Activated B cell treated with CpG ODN at 0.5 μM for 24 hours (primary cell): Measurements from ENCODE around the gene LRRC49. TPM values are rescaled to one million over a fixed set of nuclear protein-coding genes. Genes with fewer than 3 reads are reported as not detected.

Source experiments
- ATAC-seq: fragments of 200-7000 bp; cut with Tn5 transposase; one replicate; pipeline ENCODE4 v1.10.0; 2021; ENCODE audit warnings: low read depth, mild to moderate bottlenecking, moderate library complexity
- CTCF ChIA-PET: fragments of 350-600 bp; sonication (Branson Sonifier 250); formaldehyde crosslinking; loops from one replicate; lab custom pipeline; 2021; ENCODE audit warnings: antibody characterized with exemption; lab: Charles Lee
- POLR2A ChIA-PET: fragments of 350-600 bp; sonication (Branson Sonifier 250); formaldehyde crosslinking; loops from one replicate; lab custom pipeline; 2021; ENCODE audit warnings: antibody characterized with exemption; lab: Charles Lee
- DNase-seq: peaks from one replicate; pipeline ENCODE4 v3.0.0; 2022
- H3K27ac Mint-ChIP-seq: one replicate; pipeline ENCODE4 v1.8.0; 2020; ENCODE audit warnings: mixed read lengths
- H3K27me3 Mint-ChIP-seq: one replicate; pipeline ENCODE4 v1.8.0; 2021; ENCODE audit warnings: mixed read lengths
- H3K36me3 Mint-ChIP-seq: one replicate; pipeline ENCODE4 v1.8.0; 2021; ENCODE audit warnings: low read depth, mixed read lengths
- H3K4me1 Mint-ChIP-seq: one replicate; pipeline ENCODE4 v1.8.0; 2021; ENCODE audit warnings: mixed read lengths
- H3K4me3 Mint-ChIP-seq: one replicate; pipeline ENCODE4 v1.8.0; 2020; ENCODE audit warnings: mild to moderate bottlenecking, mixed read lengths
- H3K9me3 Mint-ChIP-seq: one replicate; pipeline ENCODE4 v1.8.0; 2020; ENCODE audit warnings: mixed read lengths
- intact Hi-C: fragments of 100-400 bp; cut with micrococcal nuclease; formaldehyde crosslinking; loops from one replicate; pipeline ENCODE4 v1.15.1; 2024
- total RNA-seq: library from RNA; stranded (reverse); gene quantifications from 2 replicates; pipeline ENCODE4 v1.2.3, GENCODE V29; 2022
- TF ChIP-seq, protein P1 (sequence below): fragments of 200-600 bp; IDR thresholded peaks from one replicate; pipeline ENCODE4 v1.8.0; 2022; ENCODE audit warnings: antibody characterized with exemption, mild to moderate bottlenecking

The LRRC49 gene
- total RNA-seq, 1 donor from 2014 or later = 0.84 TPM

DNA sequence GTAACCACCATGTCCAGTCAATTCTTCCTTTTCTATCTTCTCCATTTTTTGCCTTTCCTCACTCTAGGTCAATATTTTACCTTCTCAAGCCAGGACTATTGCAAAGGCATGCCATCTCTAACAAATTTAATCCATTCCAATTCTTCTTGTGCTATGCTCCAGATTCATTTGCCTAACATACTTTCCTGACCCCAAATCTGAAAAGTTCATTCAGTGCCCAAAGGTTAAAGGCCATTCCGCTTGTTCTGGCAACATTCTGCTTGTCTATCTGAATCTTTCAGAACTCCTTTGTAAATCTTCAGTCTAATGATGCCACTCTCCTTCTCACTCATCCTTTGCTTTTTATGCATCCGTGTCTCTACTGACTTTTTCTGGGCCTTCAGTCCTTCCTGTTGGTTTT, 15.9 kb upstream of the LRRC49 start:
- no peak overlapping the region for H3K27ac Mint-ChIP-seq
- POLR2A ChIA-PET = no interaction called here
- H3K4me1 Mint-ChIP-seq = no peaks in the 10 kb centered on the region
- TF ChIP-seq, protein P1, sequence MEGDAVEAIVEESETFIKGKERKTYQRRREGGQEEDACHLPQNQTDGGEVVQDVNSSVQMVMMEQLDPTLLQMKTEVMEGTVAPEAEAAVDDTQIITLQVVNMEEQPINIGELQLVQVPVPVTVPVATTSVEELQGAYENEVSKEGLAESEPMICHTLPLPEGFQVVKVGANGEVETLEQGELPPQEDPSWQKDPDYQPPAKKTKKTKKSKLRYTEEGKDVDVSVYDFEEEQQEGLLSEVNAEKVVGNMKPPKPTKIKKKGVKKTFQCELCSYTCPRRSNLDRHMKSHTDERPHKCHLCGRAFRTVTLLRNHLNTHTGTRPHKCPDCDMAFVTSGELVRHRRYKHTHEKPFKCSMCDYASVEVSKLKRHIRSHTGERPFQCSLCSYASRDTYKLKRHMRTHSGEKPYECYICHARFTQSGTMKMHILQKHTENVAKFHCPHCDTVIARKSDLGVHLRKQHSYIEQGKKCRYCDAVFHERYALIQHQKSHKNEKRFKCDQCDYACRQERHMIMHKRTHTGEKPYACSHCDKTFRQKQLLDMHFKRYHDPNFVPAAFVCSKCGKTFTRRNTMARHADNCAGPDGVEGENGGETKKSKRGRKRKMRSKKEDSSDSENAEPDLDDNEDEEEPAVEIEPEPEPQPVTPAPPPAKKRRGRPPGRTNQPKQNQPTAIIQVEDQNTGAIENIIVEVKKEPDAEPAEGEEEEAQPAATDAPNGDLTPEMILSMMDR = no peak
- H3K36me3 Mint-ChIP-seq = no peaks in the 10 kb centered on the region
- intact Hi-C loops = no loop called here
- H3K4me3 Mint-ChIP-seq = no peak overlapping the region
- DNase-seq = no peak
- H3K9me3 Mint-ChIP-seq = no peaks in the 10 kb centered on the region
- H3K27me3 Mint-ChIP-seq = peaks cover 15% of the 10 kb centered on the region
- ATAC-seq = no peak
- CTCF ChIA-PET = no interaction called here

DNA sequence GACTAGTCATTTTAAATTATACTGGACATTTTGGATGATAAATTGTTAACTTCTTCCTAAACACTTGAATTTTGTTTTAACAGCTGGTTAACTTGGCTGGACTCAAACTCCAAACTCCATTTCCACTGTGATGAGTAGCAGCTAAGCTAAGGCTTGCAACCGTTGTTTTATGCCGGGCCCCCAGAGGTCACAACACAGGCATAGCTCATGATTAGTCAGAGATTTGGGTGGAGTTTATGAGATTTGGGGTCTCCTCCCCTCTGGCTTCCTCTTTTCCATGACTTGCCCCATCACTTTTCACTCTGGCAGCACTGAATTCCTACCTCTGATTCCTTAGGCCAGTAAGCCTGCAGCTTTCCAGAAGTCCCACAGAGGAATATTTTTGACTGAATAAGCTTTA, 13.2 kb upstream of the LRRC49 start:
- DNase-seq (no peak), ATAC-seq (no peak)
- Mint-ChIP-seq H3K9me3 (no peaks in the 10 kb centered on the region), H3K4me1 (no peaks in the 10 kb centered on the region), H3K36me3 (no peaks in the 10 kb centered on the region), H3K27me3 (peaks cover 10% of the 10 kb centered on the region), H3K27ac (no peak overlapping the region), H3K4me3 (no peak overlapping the region)
- TF ChIP-seq, protein P1 = no peak
- POLR2A ChIA-PET = no interaction called here
- CTCF ChIA-PET = no interaction called here
- intact Hi-C loops = no loop called here

DNA sequence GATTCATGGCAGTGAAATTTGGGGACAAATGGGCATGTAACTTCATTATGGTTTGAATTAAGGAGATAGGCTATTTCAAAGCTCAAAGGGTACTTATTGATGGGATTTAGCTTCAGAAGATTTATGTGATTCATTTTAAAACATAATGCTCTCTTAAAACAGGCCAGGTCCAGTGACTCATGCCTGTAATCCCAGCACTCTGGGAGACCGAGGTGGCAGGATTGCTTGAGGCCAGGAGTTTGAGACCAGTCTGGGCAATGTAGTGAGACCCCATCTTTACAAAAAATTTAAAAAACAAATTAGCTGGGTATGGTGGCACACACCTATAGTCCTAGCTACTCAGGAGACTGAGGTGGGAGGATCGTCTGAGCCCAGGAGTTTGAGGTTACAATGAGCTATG, 11.8 kb upstream of the LRRC49 start:
- TF ChIP-seq, protein P1 = no peak
- intact Hi-C loops = no loop called here
- H3K4me3 Mint-ChIP-seq = no peak overlapping the region
- POLR2A ChIA-PET = no interaction called here
- H3K27me3 Mint-ChIP-seq = peaks cover 10% of the 10 kb centered on the region
- no peaks in the 10 kb centered on the region for H3K4me1 Mint-ChIP-seq
- ATAC-seq (no peak), DNase-seq (no peak)
- H3K36me3 Mint-ChIP-seq = no peaks in the 10 kb centered on the region
- CTCF ChIA-PET = no interaction called here
- no peaks in the 10 kb centered on the region for H3K9me3 Mint-ChIP-seq
- no peak overlapping the region for H3K27ac Mint-ChIP-seq

GRCh38 chr15:70882361-70882760, 10.3 kb upstream of the LRRC49 start:
- Mint-ChIP-seq H3K36me3 (no peaks in the 10 kb centered on the region), H3K27me3 (peaks cover 7% of the 10 kb centered on the region), H3K27ac (no peak overlapping the region), H3K4me3 (no peak overlapping the region), H3K9me3 (no peaks in the 10 kb centered on the region), H3K4me1 (no peaks in the 10 kb centered on the region)
- intact Hi-C loops = no loop called here
- ChIA-PET CTCF (no interaction called here), POLR2A (no interaction called here)
- TF ChIP-seq, protein P1 = no peak
- ATAC-seq = no peak
- DNase-seq = no peak

GRCh38 chr15:70892912-70893560, 410 bp downstream of the LRRC49 start:
- Mint-ChIP-seq H3K27ac (peak overlapping the region; percentile 77), H3K27me3 (peaks cover 11% of the 10 kb centered on the region)
- POLR2A ChIA-PET = no interaction called here

More at GRCh38 chr15:70892912-70893560, 410 bp downstream of the LRRC49 start:
- no peaks in the 10 kb centered on the region for H3K9me3 Mint-ChIP-seq
- DNase-seq (no peak), ATAC-seq (no peak)
- TF ChIP-seq, protein P1 = no peak
- peaks cover 5% of the 10 kb centered on the region for H3K36me3 Mint-ChIP-seq
- peak overlapping the region; percentile 93 for H3K4me3 Mint-ChIP-seq
- CTCF ChIA-PET = no interaction called here
- H3K4me1 Mint-ChIP-seq = peaks cover 21% of the 10 kb centered on the region
- intact Hi-C loops = loop anchor here (2.0 kb wide), 1 partner anchor 1732 kb away; the partner anchor contains the start of gene GLCE
